Immature natural killer cell (primary cell): ENCODE measurements around the gene IER5L. TPM values are rescaled to one million over a fixed set of nuclear protein-coding genes. Genes with fewer than 3 reads are reported as not detected.
A peak's percentile ranks its signal among the peaks of the same experiment; 100 is the strongest.
"Not testable (repeated sequence)": the region's sequence is repeated elsewhere in the genome, so short reads cannot be mapped to it uniquely, and the experiment has no call there.

ENCODE experiments used
- DNase-seq, 3 donors: peaks; one replicate each; pipeline ENCODE4 v3.0.0; 2022; ENCODE audit warnings: mixed read lengths in 1 of 3
- H3K27ac Mint-ChIP-seq, 6 donors: one replicate each; pipeline ENCODE4 v1.8.0; 2020; ENCODE audit warnings: mixed read lengths in 6 of 6, mild to moderate bottlenecking in 5 of 6, inconsistent platforms in 4 of 6, moderate library complexity in 3 of 6
- H3K27me3 Mint-ChIP-seq, 3 donors: one replicate each; pipeline ENCODE4 v1.8.0; 2020 to 2021; ENCODE audit warnings: low read depth in 3 of 3, mild to moderate bottlenecking in 3 of 3, mixed read lengths in 3 of 3, moderate library complexity in 3 of 3, inconsistent platforms in 1 of 3
- H3K36me3 Mint-ChIP-seq, 3 donors: one replicate each; pipeline ENCODE4 v1.8.0; 2020; ENCODE audit warnings: mixed read lengths in 3 of 3, inconsistent platforms in 2 of 3, mild to moderate bottlenecking in 2 of 3
- H3K4me1 Mint-ChIP-seq, 2 donors: one replicate each; pipeline ENCODE4 v1.8.0; 2020; ENCODE audit warnings: inconsistent platforms in 2 of 2, mild to moderate bottlenecking in 2 of 2, mixed read lengths in 2 of 2, moderate library complexity in 1 of 2
- H3K4me3 Mint-ChIP-seq, 5 donors: one replicate each; pipeline ENCODE4 v1.8.0; 2020; ENCODE audit warnings: mild to moderate bottlenecking in 5 of 5, mixed read lengths in 5 of 5, inconsistent platforms in 3 of 5, moderate library complexity in 3 of 5
- H3K9me3 Mint-ChIP-seq, 6 donors: one replicate each; pipeline ENCODE4 v1.8.0; 2020; ENCODE audit warnings: mild to moderate bottlenecking in 6 of 6, mixed read lengths in 6 of 6, inconsistent platforms in 4 of 6, moderate library complexity in 3 of 6
- polyA plus RNA-seq, 3 donors: library from polyadenylated mRNA; unstranded; fragments of 300-500 nt; fragmentation: Illumina TruSeq; gene quantifications; one replicate each; pipeline ENCODE4 v1.2.3, GENCODE V29; 2021

IER5L gene
- polyA plus RNA-seq, 3 donors from 2014 or later = 0.15 to 1.1 (median 0.16) TPM

GRCh38 chr9:129173296-129174101 is 4.6 kb downstream of the IER5L start:
- H3K27me3 Mint-ChIP-seq = peaks cover 2 to 9% (median 4%) of the 10 kb centered on the region in 3 donors
- H3K4me3 Mint-ChIP-seq = peak overlapping the region; percentile 21 to 78 (median 70)
- H3K27ac Mint-ChIP-seq = peak overlapping the region in 2 of 6 donors; percentile 40 to 64
- no peaks in the 10 kb centered on the region for H3K36me3 Mint-ChIP-seq
- H3K4me1 Mint-ChIP-seq = peaks cover 14 to 17% of the 10 kb centered on the region in 2 donors
- H3K9me3 Mint-ChIP-seq = no peaks in the 10 kb centered on the region
- no peak for DNase-seq

GRCh38 chr9:129172816-129173215 is 5.2 kb downstream of the IER5L start:
- H3K4me3 Mint-ChIP-seq = no peak overlapping the region
- no peak overlapping the region for H3K27ac Mint-ChIP-seq
- DNase-seq = no peak
- no peaks in the 10 kb centered on the region for H3K9me3 Mint-ChIP-seq
- peaks cover 2 to 5% (median 3%) of the 10 kb centered on the region in 3 donors for H3K27me3 Mint-ChIP-seq
- no peaks in the 10 kb centered on the region for H3K36me3 Mint-ChIP-seq
- H3K4me1 Mint-ChIP-seq = peaks cover 16% of the 10 kb centered on the region in 2 donors

- Mint-ChIP-seq H3K27ac (no peak overlapping the region), H3K9me3 (no peaks in the 10 kb centered on the region)
Measured at GRCh38 chr9:129171993-129172751, 5.9 kb downstream of the IER5L start.

GRCh38 chr9:129170229-129170628 is 7.8 kb downstream of the IER5L start:
- peaks cover 9 to 16% of the 10 kb centered on the region in 2 donors for H3K4me1 Mint-ChIP-seq
- no peak for DNase-seq
- no peaks in the 10 kb centered on the region for H3K36me3 Mint-ChIP-seq
- peaks cover 0 to 2% (median 0%) of the 10 kb centered on the region in 3 donors for H3K27me3 Mint-ChIP-seq
- H3K27ac Mint-ChIP-seq = no peak overlapping the region
- H3K9me3 Mint-ChIP-seq = no peaks in the 10 kb centered on the region
- H3K4me3 Mint-ChIP-seq = no peak overlapping the region

More at GRCh38 chr9:129171993-129172751, 5.9 kb downstream of the IER5L start:
- Mint-ChIP-seq H3K36me3 (no peaks in the 10 kb centered on the region), H3K4me3 (no peak overlapping the region), H3K27me3 (peaks cover 1 to 3% (median 2%) of the 10 kb centered on the region in 3 donors), H3K4me1 (peaks cover 17 to 23% of the 10 kb centered on the region in 2 donors)
- no peak for DNase-seq

GRCh38 chr9:129166623-129167557 is 11.2 kb downstream of the IER5L start:
- peaks cover 5 to 14% of the 10 kb centered on the region in 2 donors for H3K4me1 Mint-ChIP-seq
- H3K4me3 Mint-ChIP-seq = peak overlapping the region in 2 of 5 donors; percentile 3 to 20
- DNase-seq = no peak
- peaks cover 0 to 1% (median 0%) of the 10 kb centered on the region in 3 donors for H3K27me3 Mint-ChIP-seq
- H3K9me3 Mint-ChIP-seq = no peaks in the 10 kb centered on the region
- H3K36me3 Mint-ChIP-seq = no peaks in the 10 kb centered on the region
- H3K27ac Mint-ChIP-seq = no peak overlapping the region

- Mint-ChIP-seq H3K4me3 (no peak overlapping the region), H3K27me3 (peaks cover 0 to 3% (median 0%) of the 10 kb centered on the region in 3 donors), H3K36me3 (no peaks in the 10 kb centered on the region), H3K4me1 (peaks cover 5 to 14% of the 10 kb centered on the region in 2 donors), H3K27ac (no peak overlapping the region), H3K9me3 (no peaks in the 10 kb centered on the region)
- no peak for DNase-seq
Measured at GRCh38 chr9:129165198-129165597, 12.9 kb downstream of the IER5L start.

- Mint-ChIP-seq H3K4me1 (peaks cover 5 to 14% of the 10 kb centered on the region in 2 donors), H3K36me3 (no peaks in the 10 kb centered on the region), H3K4me3 (no peak overlapping the region), H3K27me3 (peaks cover 0 to 3% (median 0%) of the 10 kb centered on the region in 3 donors), H3K27ac (no peak overlapping the region), H3K9me3 (no peaks in the 10 kb centered on the region)
- DNase-seq = no peak
Measured at GRCh38 chr9:129164246-129164930, 13.7 kb downstream of the IER5L start.

- no peak overlapping the region for H3K4me3 Mint-ChIP-seq
- H3K9me3 Mint-ChIP-seq = no peaks in the 10 kb centered on the region
- H3K36me3 Mint-ChIP-seq = no peaks in the 10 kb centered on the region
- no peak for DNase-seq
- peaks cover 0 to 3% (median 0%) of the 10 kb centered on the region in 3 donors for H3K27me3 Mint-ChIP-seq
- no peak overlapping the region for H3K27ac Mint-ChIP-seq
- H3K4me1 Mint-ChIP-seq = peaks cover 5 to 14% of the 10 kb centered on the region in 2 donors
Measured at GRCh38 chr9:129163753-129164152, 14.3 kb downstream of the IER5L start.

GRCh38 chr9:129163198-129163670 is 14.8 kb downstream of the IER5L start:
- not testable (repeated sequence) for H3K36me3 Mint-ChIP-seq, H3K27me3 Mint-ChIP-seq, H3K4me3 Mint-ChIP-seq, H3K27ac Mint-ChIP-seq, DNase-seq, H3K9me3 Mint-ChIP-seq
- peaks cover 5 to 14% of the 10 kb centered on the region in 2 donors for H3K4me1 Mint-ChIP-seq

- Mint-ChIP-seq H3K36me3 (no peaks in the 10 kb centered on the region), H3K9me3 (no peaks in the 10 kb centered on the region), H3K4me1 (peaks cover 3 to 9% of the 10 kb centered on the region in 2 donors), H3K27ac (no peak overlapping the region), H3K4me3 (no peak overlapping the region), H3K27me3 (peaks cover 0 to 3% (median 0%) of the 10 kb centered on the region in 3 donors)
- DNase-seq = no peak
Measured at GRCh38 chr9:129162497-129163197, 15.4 kb downstream of the IER5L start.

- Mint-ChIP-seq H3K27me3 (peaks cover 0 to 3% (median 0%) of the 10 kb centered on the region in 3 donors), H3K27ac (no peak overlapping the region), H3K36me3 (no peaks in the 10 kb centered on the region), H3K9me3 (no peaks in the 10 kb centered on the region), H3K4me1 (peaks cover 0 to 1% of the 10 kb centered on the region in 2 donors), H3K4me3 (no peak overlapping the region)
- DNase-seq = no peak
Measured at GRCh38 chr9:129161534-129161837, 16.6 kb downstream of the IER5L start.

- Mint-ChIP-seq H3K36me3 (no peaks in the 10 kb centered on the region), H3K27ac (no peak overlapping the region), H3K4me3 (no peak overlapping the region), H3K4me1 (no peaks in the 10 kb centered on the region), H3K9me3 (no peaks in the 10 kb centered on the region), H3K27me3 (peaks cover 0 to 3% (median 0%) of the 10 kb centered on the region in 3 donors)
- DNase-seq = no peak
Measured at GRCh38 chr9:129160712-129161533, 17.1 kb downstream of the IER5L start.
